ENCODE results near the gene WNT5A.

WNT5A gene

DNA sequence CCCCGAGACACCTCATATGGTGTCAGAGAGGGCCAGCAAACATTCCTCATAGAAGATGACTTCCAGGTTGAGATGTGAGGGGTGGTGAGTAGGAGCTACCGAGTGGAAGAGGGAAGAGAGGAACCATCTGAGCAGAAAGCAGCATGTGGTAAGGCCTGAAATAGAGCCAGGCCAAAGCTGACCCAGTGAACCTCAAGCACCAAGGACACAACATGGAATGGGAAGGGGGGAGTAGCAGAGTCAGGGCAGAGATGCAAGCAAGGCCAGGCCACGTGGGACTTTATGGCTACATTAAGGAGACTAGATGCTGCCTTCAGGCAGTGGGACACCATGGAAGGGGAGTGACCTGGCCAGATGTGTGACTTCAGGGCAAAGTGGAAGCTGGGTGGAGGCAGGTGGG is 38.3 kb upstream of the WNT5A start:
- no peaks in the 10 kb centered on the region for H3K9me3 Mint-ChIP-seq
- no peaks in the 10 kb centered on the region for H3K36me3 Mint-ChIP-seq (ENCODE audit: low read depth)
- TF ChIP-seq, protein P1, sequence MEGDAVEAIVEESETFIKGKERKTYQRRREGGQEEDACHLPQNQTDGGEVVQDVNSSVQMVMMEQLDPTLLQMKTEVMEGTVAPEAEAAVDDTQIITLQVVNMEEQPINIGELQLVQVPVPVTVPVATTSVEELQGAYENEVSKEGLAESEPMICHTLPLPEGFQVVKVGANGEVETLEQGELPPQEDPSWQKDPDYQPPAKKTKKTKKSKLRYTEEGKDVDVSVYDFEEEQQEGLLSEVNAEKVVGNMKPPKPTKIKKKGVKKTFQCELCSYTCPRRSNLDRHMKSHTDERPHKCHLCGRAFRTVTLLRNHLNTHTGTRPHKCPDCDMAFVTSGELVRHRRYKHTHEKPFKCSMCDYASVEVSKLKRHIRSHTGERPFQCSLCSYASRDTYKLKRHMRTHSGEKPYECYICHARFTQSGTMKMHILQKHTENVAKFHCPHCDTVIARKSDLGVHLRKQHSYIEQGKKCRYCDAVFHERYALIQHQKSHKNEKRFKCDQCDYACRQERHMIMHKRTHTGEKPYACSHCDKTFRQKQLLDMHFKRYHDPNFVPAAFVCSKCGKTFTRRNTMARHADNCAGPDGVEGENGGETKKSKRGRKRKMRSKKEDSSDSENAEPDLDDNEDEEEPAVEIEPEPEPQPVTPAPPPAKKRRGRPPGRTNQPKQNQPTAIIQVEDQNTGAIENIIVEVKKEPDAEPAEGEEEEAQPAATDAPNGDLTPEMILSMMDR (IDR thresholded peaks at IDR 0.05; ENCODE audit: unreplicated experiment in 3 of 3), result no peak
- no peak overlapping the region for H3K27ac Mint-ChIP-seq
- H3K4me1 Mint-ChIP-seq, result peaks cover 58% of the 10 kb centered on the region
- peaks cover 9% of the 10 kb centered on the region for H3K27me3 Mint-ChIP-seq (ENCODE audit: low read depth)
- H3K4me3 Mint-ChIP-seq, result no peak overlapping the region

DNA sequence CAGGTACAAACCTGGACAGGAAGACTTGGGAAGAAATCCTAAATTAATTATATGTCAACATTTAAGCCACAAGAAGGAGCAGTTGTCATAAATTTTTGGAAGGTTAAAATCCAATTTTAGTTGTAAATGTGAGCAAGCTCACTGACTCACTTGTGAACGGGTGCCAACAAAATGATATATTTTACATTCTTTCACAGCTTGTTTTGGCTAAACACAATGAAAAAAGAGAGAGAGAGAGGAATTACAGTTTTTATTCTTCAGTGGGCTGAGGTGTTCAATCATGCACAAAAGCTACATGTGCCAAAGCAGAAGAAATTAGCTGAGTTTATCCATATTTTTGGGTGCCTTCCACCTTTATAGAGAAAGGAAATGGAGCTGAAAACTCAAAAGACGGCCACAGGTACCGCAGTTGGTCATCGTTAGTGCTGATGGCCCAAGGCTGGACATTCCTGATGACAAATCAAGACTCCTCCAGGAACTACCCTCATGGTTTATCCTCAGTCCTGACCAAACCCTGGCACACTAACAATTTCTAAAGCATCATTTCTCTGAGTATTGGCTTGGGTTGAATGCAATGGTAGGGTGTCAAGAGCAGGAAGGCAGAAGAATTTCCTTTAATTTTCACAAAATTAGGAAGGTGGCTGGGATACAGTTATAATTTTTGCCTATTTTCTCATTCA is 37.6 kb upstream of the WNT5A start:
- TF ChIP-seq, protein P1 (IDR thresholded peaks at IDR 0.05; ENCODE audit: unreplicated experiment in 3 of 3), result no peak
- peak overlapping the region in 2 of 3 experiments; percentile 14 to 21 for H3K27ac Mint-ChIP-seq
- peaks cover 9% of the 10 kb centered on the region for H3K27me3 Mint-ChIP-seq (ENCODE audit: low read depth)
- H3K4me3 Mint-ChIP-seq, result no peak overlapping the region
- peaks cover 58% of the 10 kb centered on the region for H3K4me1 Mint-ChIP-seq
- no peaks in the 10 kb centered on the region for H3K36me3 Mint-ChIP-seq (ENCODE audit: low read depth)
- H3K9me3 Mint-ChIP-seq, result no peaks in the 10 kb centered on the region

DNA sequence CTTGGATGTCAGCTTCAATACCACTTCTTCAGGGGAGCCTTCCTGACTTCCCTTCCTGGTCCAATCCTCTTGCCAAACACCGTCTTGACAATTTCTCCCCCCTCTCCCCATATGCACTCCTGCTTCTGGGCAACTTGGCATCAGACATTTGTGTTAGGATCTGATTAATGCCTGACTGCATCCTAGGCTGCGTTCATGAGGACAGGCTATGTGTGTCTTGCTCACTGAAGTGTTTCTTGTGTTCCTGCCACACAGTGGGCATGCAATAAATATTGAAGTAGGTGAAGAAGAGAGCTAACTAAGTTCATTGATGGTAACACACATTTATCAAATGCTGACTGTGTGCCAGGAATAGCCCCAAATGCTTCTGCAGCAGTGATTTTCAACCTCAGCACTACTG is 36.4 kb upstream of the WNT5A start:
- no peaks in the 10 kb centered on the region for H3K9me3 Mint-ChIP-seq
- no peak overlapping the region for H3K4me3 Mint-ChIP-seq
- no peaks in the 10 kb centered on the region for H3K36me3 Mint-ChIP-seq (ENCODE audit: low read depth)
- H3K27me3 Mint-ChIP-seq (ENCODE audit: low read depth), result peaks cover 9% of the 10 kb centered on the region
- H3K4me1 Mint-ChIP-seq, result peaks cover 64% of the 10 kb centered on the region
- TF ChIP-seq, protein P1 (IDR thresholded peaks at IDR 0.05; ENCODE audit: unreplicated experiment in 3 of 3), result no peak
- peak overlapping the region in 2 of 3 experiments; percentile 4 to 11 for H3K27ac Mint-ChIP-seq

DNA sequence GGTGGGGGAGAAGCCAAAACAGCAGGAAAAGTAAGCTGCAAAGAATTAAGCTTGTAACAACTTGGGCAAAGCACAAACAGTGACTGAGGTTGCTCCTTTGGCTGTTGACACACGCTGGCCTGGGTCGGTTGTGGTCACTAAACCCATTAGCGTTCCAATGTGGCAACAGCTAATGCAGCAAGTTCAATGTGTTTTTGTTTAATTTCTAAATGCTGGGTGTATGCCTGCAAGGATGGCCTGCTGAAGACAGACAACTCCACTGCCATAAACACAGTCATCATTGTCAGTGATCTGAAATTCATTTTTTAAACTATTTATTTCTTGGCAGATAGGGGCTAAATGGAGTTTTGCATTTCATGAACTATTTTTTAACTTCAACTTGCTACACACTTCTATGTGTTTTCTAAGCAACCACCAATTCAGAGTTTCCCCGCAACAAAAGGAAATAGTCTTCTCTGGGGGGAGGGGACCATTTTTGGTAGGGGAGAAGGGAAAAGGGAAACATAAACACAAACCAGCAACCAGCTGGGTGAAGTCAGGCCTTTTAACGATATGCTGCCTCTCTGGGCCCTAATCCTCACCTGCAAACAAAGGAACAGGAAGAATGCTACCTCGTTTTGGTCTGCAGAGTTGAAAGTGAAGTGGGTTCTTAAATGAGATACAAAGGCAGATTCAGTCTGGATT is 34.8 kb upstream of the WNT5A start:
- Mint-ChIP-seq H3K27ac (peak overlapping the region; percentile 50 to 70 (median 62)), H3K4me1 (peaks cover 54% of the 10 kb centered on the region), H3K36me3 (ENCODE audit: low read depth) (no peaks in the 10 kb centered on the region), H3K27me3 (ENCODE audit: low read depth) (no peaks in the 10 kb centered on the region), H3K4me3 (no peak overlapping the region), H3K9me3 (no peaks in the 10 kb centered on the region)
- TF ChIP-seq, protein P1 (IDR thresholded peaks at IDR 0.05; ENCODE audit: unreplicated experiment in 3 of 3), result no peak

DNA sequence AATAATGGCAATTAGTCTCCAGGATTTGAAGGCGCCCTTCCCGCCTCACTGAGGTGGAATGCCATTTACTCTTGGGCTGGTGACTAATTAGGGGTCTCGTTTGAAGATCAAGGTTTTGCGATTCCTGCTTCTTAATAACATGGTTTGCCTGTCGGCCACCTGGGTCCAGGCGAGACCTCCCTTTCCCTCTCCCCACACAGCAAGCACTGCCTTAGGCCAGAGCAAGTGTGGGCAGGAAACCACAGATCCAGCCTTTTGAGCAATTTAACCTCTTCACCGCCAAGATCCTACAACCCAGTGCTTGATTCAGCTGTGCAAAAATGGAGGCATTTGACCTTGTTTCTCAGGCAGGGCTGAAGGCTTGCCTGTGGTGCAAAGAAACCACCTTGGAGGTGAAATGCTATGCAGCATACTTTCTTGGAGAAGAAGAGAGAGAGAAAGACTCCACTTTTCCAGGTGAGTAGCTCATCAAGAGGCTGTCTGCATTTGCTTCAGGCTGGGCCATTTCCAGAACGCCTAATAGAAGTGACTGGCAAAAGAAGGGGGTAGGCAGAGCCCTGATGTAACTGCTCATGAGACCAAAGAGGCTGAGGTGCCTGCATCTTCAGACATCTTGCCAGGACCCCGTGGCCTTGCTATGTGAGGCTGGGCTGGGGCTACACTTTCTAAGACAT is 34.1 kb upstream of the WNT5A start:
- peaks cover 4% of the 10 kb centered on the region for H3K27me3 Mint-ChIP-seq (ENCODE audit: low read depth)
- H3K4me1 Mint-ChIP-seq, result peaks cover 55% of the 10 kb centered on the region

More for the DNA sequence above, 34.1 kb upstream of the WNT5A start:
- TF ChIP-seq, protein P1 (IDR thresholded peaks at IDR 0.05; ENCODE audit: unreplicated experiment in 3 of 3), result no peak
- Mint-ChIP-seq H3K36me3 (ENCODE audit: low read depth) (no peaks in the 10 kb centered on the region), H3K27ac (peak overlapping the region; percentile 50 to 70 (median 62)), H3K9me3 (no peaks in the 10 kb centered on the region), H3K4me3 (no peak overlapping the region)

All from nephron (organoid).